ENCODE measurements around the gene PABPN1.

DNA sequence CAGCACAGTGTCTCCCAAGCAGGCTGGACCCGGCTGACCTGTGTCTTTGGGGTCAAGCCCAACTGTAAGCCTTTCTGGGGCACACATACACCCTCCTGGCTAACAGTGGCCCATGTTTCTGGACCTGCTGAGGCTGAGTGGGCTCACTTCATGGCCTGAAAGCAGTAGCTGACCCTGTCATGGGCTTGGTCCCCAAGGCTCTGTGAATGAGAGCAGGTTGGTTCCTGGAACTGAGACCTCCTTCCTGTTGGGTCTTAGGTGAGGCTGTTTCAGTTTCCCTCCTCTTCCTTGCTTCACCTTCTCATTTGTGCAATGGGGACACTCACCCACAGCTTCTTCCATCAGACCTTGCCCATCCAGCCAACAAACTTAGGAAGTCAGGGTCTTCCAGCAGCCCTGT lies 50.6 kb downstream of the PABPN1 start:
- TF ChIP-seq EZH2 (IDR thresholded peaks at IDR 0.05; ENCODE audit: insufficient read depth, low read length), result no peak
- TF ChIP-seq, protein P1, sequence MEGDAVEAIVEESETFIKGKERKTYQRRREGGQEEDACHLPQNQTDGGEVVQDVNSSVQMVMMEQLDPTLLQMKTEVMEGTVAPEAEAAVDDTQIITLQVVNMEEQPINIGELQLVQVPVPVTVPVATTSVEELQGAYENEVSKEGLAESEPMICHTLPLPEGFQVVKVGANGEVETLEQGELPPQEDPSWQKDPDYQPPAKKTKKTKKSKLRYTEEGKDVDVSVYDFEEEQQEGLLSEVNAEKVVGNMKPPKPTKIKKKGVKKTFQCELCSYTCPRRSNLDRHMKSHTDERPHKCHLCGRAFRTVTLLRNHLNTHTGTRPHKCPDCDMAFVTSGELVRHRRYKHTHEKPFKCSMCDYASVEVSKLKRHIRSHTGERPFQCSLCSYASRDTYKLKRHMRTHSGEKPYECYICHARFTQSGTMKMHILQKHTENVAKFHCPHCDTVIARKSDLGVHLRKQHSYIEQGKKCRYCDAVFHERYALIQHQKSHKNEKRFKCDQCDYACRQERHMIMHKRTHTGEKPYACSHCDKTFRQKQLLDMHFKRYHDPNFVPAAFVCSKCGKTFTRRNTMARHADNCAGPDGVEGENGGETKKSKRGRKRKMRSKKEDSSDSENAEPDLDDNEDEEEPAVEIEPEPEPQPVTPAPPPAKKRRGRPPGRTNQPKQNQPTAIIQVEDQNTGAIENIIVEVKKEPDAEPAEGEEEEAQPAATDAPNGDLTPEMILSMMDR (IDR thresholded peaks at IDR 0.05; ENCODE audit: insufficient read depth, low read depth, low read length), result no peak
